K562 (cell line): ENCODE results near the gene NOSTRIN. TPM values are rescaled to one million over a fixed set of nuclear protein-coding genes. Genes with fewer than 3 reads are reported as not detected.

Experiments used
- ATF2 ChIP-seq: sonication (generic); formaldehyde crosslinking; IDR thresholded peaks from 2 replicates; pipeline ENCODE4 v1.8.1; 2022; ENCODE audit warnings: missing genetic modification reagents
- CTCF ChIP-seq, 3 experiments: IDR thresholded peaks in 2 of 3; conservative IDR thresholded peaks in 1 of 3; 2 replicates each; pipeline ENCODE4 v1.5.1; 2011 to 2012; ENCODE audit warnings: low read length in 3 of 3, mild to moderate bottlenecking in 3 of 3, control low read depth in 2 of 3, improper control_type of control experiment in 1 of 3, inconsistent platforms in 1 of 3, low read depth in 1 of 3, mixed read lengths in 1 of 3, moderate library complexity in 1 of 3; ENCODE audit not compliant: insufficient read depth in 2 of 3
- EHMT2 ChIP-seq: fragments of 450-650 bp; IDR thresholded peaks from 2 replicates; pipeline ENCODE4 v1.6.1; 2018; ENCODE audit warnings: antibody characterized with exemption
- ERF ChIP-seq: fragments of 450-650 bp; formaldehyde crosslinking; IDR thresholded peaks from 2 replicates; pipeline ENCODE4 v1.4.0; 2020; ENCODE audit warnings: mild to moderate bottlenecking, mixed read lengths
- MLLT1 ChIP-seq, 2 experiments: fragments of 450-650 bp; IDR thresholded peaks; 2 replicates each; pipeline ENCODE4 v1.6.1; 2016
- NFE2L1 ChIP-seq: fragments of 450-650 bp; IDR thresholded peaks from 2 replicates; pipeline ENCODE4 v1.6.1; 2016; ENCODE audit warnings: missing genetic modification characterization, low read depth, mild to moderate bottlenecking, missing compliant biosample characterization, moderate library complexity, borderline replicate concordance
- NR2C2 ChIP-seq, 2 experiments: fragments of 200-800 bp in 1 of 2; sonication (Bioruptor generic) in 1 of 2; sonication (generic) in 1 of 2; formaldehyde crosslinking in 1 of 2; IDR thresholded peaks; 2 replicates each; pipeline versions ENCODE4 v1.6.1 to v1.8.0; 2016 to 2022; ENCODE audit warnings: mild to moderate bottlenecking in 1 of 2, missing compliant biosample characterization in 1 of 2, missing genetic modification characterization in 1 of 2, missing genetic modification reagents in 1 of 2
- RFX7 ChIP-seq: fragments of 250-450 bp; sonication (Bioruptor Pico); IDR thresholded peaks from 2 replicates; pipeline ENCODE4 v1.5.1; 2021; ENCODE audit warnings: mild to moderate bottlenecking
- RREB1 ChIP-seq: fragments of 250-450 bp; sonication (Bioruptor Pico); IDR thresholded peaks from 2 replicates; pipeline ENCODE4 v1.4.0; 2020
- ZNF280B ChIP-seq: fragments of 250-450 bp; sonication (Bioruptor Pico); IDR thresholded peaks from 2 replicates; pipeline ENCODE4 v1.5.1; 2021; ENCODE audit warnings: mild to moderate bottlenecking
- polyA plus RNA-seq, 8 experiments: library from polyadenylated mRNA; depleted of rRNA in 4 of 8; stranded (reverse) in 5 of 8; unstranded in 3 of 8; fragments of >200 nt; fragmentation: Nextera tagmentation in 2 of 8; fragmentation: Illumina TruSeq in 1 of 8; extraction: Ambion mirVana in 2 of 8; extraction: Trizol in 1 of 8; gene quantifications; 2 replicates each; pipeline versions ENCODE4 v1.2.1 to v1.2.3, GENCODE V29; 2011 to 2014; ENCODE audit warnings: inconsistent platforms in 1 of 8, missing spikeins in 1 of 8
- total RNA-seq, 7 experiments: library from RNA; depleted of rRNA in 6 of 7; stranded (reverse); fragments of >200 nt in 6 of 7; fragmentation: Illumina TruSeq in 2 of 7; extraction: Trizol in 2 of 7; gene quantifications; 2 replicates each; pipeline versions ENCODE4 v1.2.1 to v1.2.3, GENCODE V29; 2011 to 2021; ENCODE audit warnings: low replicate concordance in 1 of 7

NOSTRIN gene
- total and polyA plus RNA-seq, 9 of the 15 experiments (the other 6 are each of a cell fraction or from before 2014, with no cell fraction given), result 26.7 to 82.9 (median 56.3) TPM

- TF ChIP-seq CTCF (IDR thresholded peaks at IDR 0.05 in 2 of 3, conservative IDR thresholded peaks at IDR 0.05 in 1 of 3; ENCODE audit: insufficient read depth in 2 of 3, low read depth in 1 of 3, low read length in 3 of 3) (peak; percentile 58 to 79 (median 66)), MLLT1 (IDR thresholded peaks at IDR 0.05) (no peak), RREB1 (CRISPR knock-in tag) (no peak), ERF (no peak), ATF2 (CRISPR knock-in tag) (no peak), EHMT2 (no peak), ZNF280B (CRISPR knock-in tag) (no peak), NFE2L1 (no peak), NR2C2 (CRISPR knock-in tag; IDR thresholded peaks at IDR 0.05) (no peak), NR2C2 (tag; IDR thresholded peaks at IDR 0.05) (no peak), RFX7 (CRISPR knock-in tag) (no peak)
These were observed 43.2 kb upstream of the NOSTRIN start (continued) for GRCh38 chr2:168758970-168759820.
